GM12878 (cell line): ENCODE measurements around the gene MTF1.

Experiments
- EZH2 ChIP-seq: IDR thresholded peaks from 2 replicates; pipeline ENCODE4 v1.6.1; 2012; ENCODE audit warnings: low read depth, mild to moderate bottlenecking, control low read depth, inconsistent platforms, low read length, borderline replicate concordance; ENCODE audit not compliant: control insufficient read depth
- MAX ChIP-seq: IDR thresholded peaks from 2 replicates; pipeline ENCODE4 v1.6.1; 2012; ENCODE audit warnings: low read depth, low read length, improper control_type of control experiment
- POLR2A ChIP-seq: IDR thresholded peaks from 2 replicates; pipeline ENCODE4 v1.6.1; 2011; ENCODE audit warnings: low read depth, mild to moderate bottlenecking, low read length

- TF ChIP-seq POLR2A, result no peak
- TF ChIP-seq MAX, result no peak
- no peak for TF ChIP-seq EZH2
These were observed 373 bp downstream of the MTF1 start for GRCh38 chr1:37858931-37859506.
